IPS-20b (cell line): ENCODE results near the gene DAPK1.

ENCODE experiments used
- H3K27ac ChIP-seq: one replicate; pipeline ENCODE4 v1.5.1; 2013; ENCODE audit warnings: low read length
- H3K27me3 ChIP-seq: 2 replicates; pipeline ENCODE4 v1.6.1; 2013; ENCODE audit warnings: mild to moderate bottlenecking, low read length, inconsistent platforms; ENCODE audit not compliant: insufficient read depth
- H3K36me3 ChIP-seq: 2 replicates; pipeline ENCODE4 v1.6.1; 2013; ENCODE audit warnings: low read depth, mild to moderate bottlenecking, inconsistent platforms, low read length, moderate library complexity; ENCODE audit not compliant: insufficient read depth
- H3K4me1 ChIP-seq: 2 replicates; pipeline ENCODE4 v1.6.1; 2013; ENCODE audit warnings: mild to moderate bottlenecking, control low read depth, inconsistent platforms, low read length, moderate library complexity; ENCODE audit not compliant: insufficient read depth
- H3K4me3 ChIP-seq: 2 replicates; pipeline ENCODE4 v1.5.1; 2013; ENCODE audit warnings: mild to moderate bottlenecking, low read length, inconsistent platforms
- H3K9ac ChIP-seq: 2 replicates; pipeline ENCODE4 v1.6.1; 2013; ENCODE audit warnings: low read depth, mild to moderate bottlenecking, inconsistent platforms, low read length, moderate library complexity
- H3K9me3 ChIP-seq: 2 replicates; pipeline ENCODE4 v1.6.1; 2013; ENCODE audit warnings: mild to moderate bottlenecking, low read depth, low read length, inconsistent platforms; ENCODE audit not compliant: insufficient read depth

The DAPK1 gene

GRCh38 chr9:87510252-87510683 lies 12.6 kb downstream of the DAPK1 start:
- Histone ChIP-seq H3K27me3 (no peaks in the 10 kb centered on the region), H3K9me3 (no peaks in the 10 kb centered on the region), H3K9ac (no peak overlapping the region)

GRCh38 chr9:87512311-87512710 lies 14.6 kb downstream of the DAPK1 start:
- no peak overlapping the region for H3K4me3 ChIP-seq
- no peaks in the 10 kb centered on the region for H3K27me3 ChIP-seq
- H3K4me1 ChIP-seq, result peaks cover 18% of the 10 kb centered on the region
- no peak overlapping the region for H3K9ac ChIP-seq
- H3K27ac ChIP-seq, result no peak overlapping the region
- H3K36me3 ChIP-seq, result peaks cover 46% of the 10 kb centered on the region
- H3K9me3 ChIP-seq, result no peaks in the 10 kb centered on the region

More at GRCh38 chr9:87510252-87510683, 12.6 kb downstream of the DAPK1 start:
- H3K27ac ChIP-seq, result no peak overlapping the region
- H3K4me3 ChIP-seq, result no peak overlapping the region
- H3K4me1 ChIP-seq, result no peaks in the 10 kb centered on the region
- H3K36me3 ChIP-seq, result peaks cover 63% of the 10 kb centered on the region

GRCh38 chr9:87513161-87513560 lies 15.5 kb downstream of the DAPK1 start:
- peaks cover 22% of the 10 kb centered on the region for H3K4me1 ChIP-seq
- no peak overlapping the region for H3K9ac ChIP-seq
- H3K4me3 ChIP-seq, result no peak overlapping the region
- H3K27me3 ChIP-seq, result no peaks in the 10 kb centered on the region
- H3K36me3 ChIP-seq, result peaks cover 42% of the 10 kb centered on the region
- no peaks in the 10 kb centered on the region for H3K9me3 ChIP-seq
- no peak overlapping the region for H3K27ac ChIP-seq

- Histone ChIP-seq H3K36me3 (peaks cover 38% of the 10 kb centered on the region), H3K27ac (no peak overlapping the region), H3K9ac (no peak overlapping the region), H3K4me1 (peaks cover 30% of the 10 kb centered on the region), H3K9me3 (no peaks in the 10 kb centered on the region), H3K4me3 (no peak overlapping the region), H3K27me3 (no peaks in the 10 kb centered on the region)
These were observed 16.3 kb downstream of the DAPK1 start for GRCh38 chr9:87513880-87514535.

GRCh38 chr9:87515006-87515405 lies 17.3 kb downstream of the DAPK1 start:
- Histone ChIP-seq H3K27me3 (no peaks in the 10 kb centered on the region), H3K36me3 (peaks cover 38% of the 10 kb centered on the region), H3K27ac (no peak overlapping the region), H3K4me3 (no peak overlapping the region), H3K9ac (no peak overlapping the region), H3K4me1 (peaks cover 38% of the 10 kb centered on the region), H3K9me3 (no peaks in the 10 kb centered on the region)

GRCh38 chr9:87515588-87516221 lies 18.0 kb downstream of the DAPK1 start:
- Histone ChIP-seq H3K27me3 (no peaks in the 10 kb centered on the region), H3K27ac (no peak overlapping the region), H3K4me1 (peaks cover 38% of the 10 kb centered on the region), H3K9ac (no peak overlapping the region), H3K4me3 (no peak overlapping the region), H3K9me3 (no peaks in the 10 kb centered on the region), H3K36me3 (peaks cover 31% of the 10 kb centered on the region)

GRCh38 chr9:87516222-87516925 lies 18.7 kb downstream of the DAPK1 start:
- H3K36me3 ChIP-seq, result peaks cover 24% of the 10 kb centered on the region; the same call in 1 of the 2 replicates
- no peaks in the 10 kb centered on the region for H3K27me3 ChIP-seq
- no peak overlapping the region for H3K4me3 ChIP-seq
- H3K9ac ChIP-seq, result 0 out of 2 replicates have a peak overlapping the region, but pooled peaks have one; percentile 8
- H3K4me1 ChIP-seq, result peaks cover 38% of the 10 kb centered on the region
- H3K27ac ChIP-seq, result peak overlapping the region; percentile 17
- H3K9me3 ChIP-seq, result no peaks in the 10 kb centered on the region

GRCh38 chr9:87516926-87517290 lies 19.2 kb downstream of the DAPK1 start:
- H3K27me3 ChIP-seq, result no peaks in the 10 kb centered on the region

GRCh38 chr9:87517732-87518131 lies 20.1 kb downstream of the DAPK1 start:
- H3K27me3 ChIP-seq, result no peaks in the 10 kb centered on the region
- H3K27ac ChIP-seq, result no peak overlapping the region
- no peak overlapping the region for H3K4me3 ChIP-seq
- peaks cover 17% of the 10 kb centered on the region; the same call in 1 of the 2 replicates for H3K36me3 ChIP-seq
- H3K9me3 ChIP-seq, result no peaks in the 10 kb centered on the region
- H3K4me1 ChIP-seq, result peaks cover 38% of the 10 kb centered on the region
- H3K9ac ChIP-seq, result no peak overlapping the region

More at GRCh38 chr9:87516926-87517290, 19.2 kb downstream of the DAPK1 start:
- no peak overlapping the region for H3K27ac ChIP-seq
- no peak overlapping the region for H3K9ac ChIP-seq
- no peak overlapping the region for H3K4me3 ChIP-seq
- no peaks in the 10 kb centered on the region for H3K9me3 ChIP-seq
- H3K36me3 ChIP-seq, result peaks cover 23% of the 10 kb centered on the region; the same call in 1 of the 2 replicates
- peaks cover 38% of the 10 kb centered on the region for H3K4me1 ChIP-seq

GRCh38 chr9:87518702-87519335 lies 21.2 kb downstream of the DAPK1 start:
- H3K9ac ChIP-seq, result no peak overlapping the region
- no peaks in the 10 kb centered on the region for H3K9me3 ChIP-seq
- H3K4me1 ChIP-seq, result peaks cover 38% of the 10 kb centered on the region
- peaks cover 6% of the 10 kb centered on the region; the same call in 1 of the 2 replicates for H3K36me3 ChIP-seq
- H3K27me3 ChIP-seq, result no peaks in the 10 kb centered on the region
- no peak overlapping the region for H3K4me3 ChIP-seq
- H3K27ac ChIP-seq, result no peak overlapping the region

- Histone ChIP-seq H3K4me1 (peaks cover 38% of the 10 kb centered on the region), H3K27me3 (no peaks in the 10 kb centered on the region), H3K4me3 (no peak overlapping the region), H3K36me3 (peaks cover 3% of the 10 kb centered on the region; the same call in 1 of the 2 replicates), H3K9me3 (no peaks in the 10 kb centered on the region), H3K9ac (no peak overlapping the region), H3K27ac (no peak overlapping the region)
These were observed 21.8 kb downstream of the DAPK1 start for GRCh38 chr9:87519461-87519860.
